Right forelimb (tissue), 1 donor: ENCODE results near the gene FBXL19.
"Not testable (repeated sequence)": the region's sequence is repeated elsewhere in the genome, so short reads cannot be mapped to it uniquely, and the experiment has no call there.

Source experiments
- DNase-seq: peaks from one replicate; pipeline ENCODE4 v3.0.0-alpha.2; 2018

FBXL19 gene, protein sequence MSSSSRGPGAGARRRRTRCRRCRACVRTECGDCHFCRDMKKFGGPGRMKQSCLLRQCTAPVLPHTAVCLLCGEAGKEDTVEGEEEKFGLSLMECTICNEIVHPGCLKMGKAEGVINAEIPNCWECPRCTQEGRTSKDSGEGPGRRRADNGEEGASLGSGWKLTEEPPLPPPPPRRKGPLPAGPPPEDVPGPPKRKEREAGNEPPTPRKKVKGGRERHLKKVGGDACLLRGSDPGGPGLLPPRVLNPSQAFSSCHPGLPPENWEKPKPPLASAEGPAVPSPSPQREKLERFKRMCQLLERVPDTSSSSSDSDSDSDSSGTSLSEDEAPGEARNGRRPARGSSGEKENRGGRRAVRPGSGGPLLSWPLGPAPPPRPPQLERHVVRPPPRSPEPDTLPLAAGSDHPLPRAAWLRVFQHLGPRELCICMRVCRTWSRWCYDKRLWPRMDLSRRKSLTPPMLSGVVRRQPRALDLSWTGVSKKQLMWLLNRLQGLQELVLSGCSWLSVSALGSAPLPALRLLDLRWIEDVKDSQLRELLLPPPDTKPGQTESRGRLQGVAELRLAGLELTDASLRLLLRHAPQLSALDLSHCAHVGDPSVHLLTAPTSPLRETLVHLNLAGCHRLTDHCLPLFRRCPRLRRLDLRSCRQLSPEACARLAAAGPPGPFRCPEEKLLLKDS

GRCh38 chr16:30923554-30924075 lies at the start of gene FBXL19:
FBXL19 (plus strand) TSS chr16:30923572; CDS start chr16:30925755, 2,183 bp downstream.
- DNase-seq: no peak

DNA sequence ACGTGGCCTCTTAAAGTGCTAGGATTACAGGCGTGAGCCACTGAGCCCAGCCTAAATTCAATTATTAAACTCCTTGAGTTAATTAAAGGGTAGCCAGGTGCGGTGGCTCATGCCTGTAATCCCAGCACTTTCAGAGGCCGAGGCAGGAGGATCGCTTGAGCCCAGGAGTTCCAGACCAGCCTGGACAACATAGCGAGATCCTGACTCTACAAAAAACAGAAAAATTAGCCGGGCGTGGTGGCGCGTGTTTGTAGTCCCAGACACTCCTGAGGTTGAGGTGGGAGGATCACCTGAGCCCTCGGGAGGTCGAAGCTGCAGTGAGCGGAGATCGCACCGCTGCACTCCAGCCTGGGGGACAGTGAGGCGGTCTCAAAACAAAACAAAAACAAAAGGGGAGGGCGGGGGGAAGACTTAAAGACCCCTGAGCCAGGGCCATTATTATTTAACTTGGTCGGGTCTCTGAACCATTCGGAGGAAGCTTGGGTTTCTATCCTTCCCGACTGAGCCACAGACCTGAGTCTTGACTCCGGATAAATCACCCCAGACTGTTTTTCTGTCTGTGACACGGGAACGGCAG lies 49.0 kb upstream of the FBXL19 start:
- no peak for DNase-seq

GRCh38 chr16:30874821-30875717 lies 48.3 kb upstream of the FBXL19 start:
- DNase-seq: peak; percentile 96

- DNase-seq: peak; percentile 61
These were observed 47.2 kb upstream of the FBXL19 start for GRCh38 chr16:30875871-30876801.

- no peak for DNase-seq
These were observed 46.5 kb upstream of the FBXL19 start for GRCh38 chr16:30876867-30877266.

- no peak for DNase-seq
These were observed 40.7 kb upstream of the FBXL19 start for GRCh38 chr16:30882429-30883310.

DNA sequence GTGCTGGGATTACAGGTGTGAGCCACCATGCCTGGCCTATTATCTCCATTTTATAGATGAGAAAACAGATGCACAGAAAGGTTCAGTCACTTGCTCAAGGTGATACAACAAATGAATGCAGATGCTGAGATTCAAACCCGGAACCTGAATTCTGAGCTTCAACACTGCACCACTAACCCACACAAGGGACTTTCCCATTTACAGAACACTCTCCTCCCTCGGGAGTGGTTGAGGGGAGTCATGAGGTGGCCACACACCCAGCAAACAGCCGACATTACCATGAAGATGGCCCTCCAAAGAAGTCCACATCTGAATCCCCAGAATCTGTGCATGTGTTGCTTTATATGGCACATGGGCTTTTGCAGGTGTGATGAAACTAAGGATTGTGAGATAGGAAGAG lies 38.6 kb upstream of the FBXL19 start:
- DNase-seq: no peak

GRCh38 chr16:30885196-30885595 lies 38.2 kb upstream of the FBXL19 start:
- no peak for DNase-seq

- DNase-seq: no peak
These were observed 37.2 kb upstream of the FBXL19 start for GRCh38 chr16:30886145-30886544.

GRCh38 chr16:30887927-30888326 lies 35.4 kb upstream of the FBXL19 start:
- DNase-seq: no peak

- no peak for DNase-seq
These were observed 34.4 kb upstream of the FBXL19 start for GRCh38 chr16:30888856-30889499.

GRCh38 chr16:30889721-30890120 lies 33.7 kb upstream of the FBXL19 start:
- DNase-seq: no peak

DNA sequence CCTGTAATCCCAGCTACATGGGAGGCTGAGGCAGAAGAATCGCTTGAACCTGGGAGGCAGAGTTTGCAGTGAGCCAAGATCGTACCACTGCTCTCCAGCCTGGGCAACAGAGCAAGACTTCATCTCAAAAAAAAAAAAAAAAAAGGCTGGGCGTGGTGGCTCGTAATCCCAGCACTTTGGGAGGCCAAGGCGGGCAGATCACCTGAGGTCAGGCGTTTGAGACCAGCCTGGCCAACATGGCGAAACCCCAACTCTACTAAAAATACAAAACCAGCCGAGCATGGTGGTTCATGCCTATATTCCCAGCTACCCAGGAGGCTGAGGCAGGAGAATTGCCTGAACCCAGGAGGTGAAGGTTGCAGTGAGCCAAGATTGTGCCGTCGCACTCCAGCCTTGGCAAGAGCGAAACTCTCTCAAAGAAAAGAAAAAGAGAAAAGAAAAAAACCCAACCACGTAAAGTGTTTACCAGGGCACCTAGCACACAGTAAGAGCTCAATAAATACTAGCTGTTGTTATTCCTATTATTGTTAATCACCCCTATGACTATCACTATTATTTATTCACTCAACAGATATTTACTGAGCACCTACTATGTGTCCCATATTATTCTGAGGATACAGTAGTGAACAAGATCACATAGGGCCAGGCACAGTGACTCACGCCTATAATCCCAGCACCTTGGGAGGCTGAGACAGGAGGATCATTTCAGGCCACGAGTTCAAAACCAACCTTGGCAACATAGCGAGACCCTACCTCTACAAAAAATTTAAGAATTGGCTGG lies 32.1 kb upstream of the FBXL19 start:
- not testable (repeated sequence) for DNase-seq

DNA sequence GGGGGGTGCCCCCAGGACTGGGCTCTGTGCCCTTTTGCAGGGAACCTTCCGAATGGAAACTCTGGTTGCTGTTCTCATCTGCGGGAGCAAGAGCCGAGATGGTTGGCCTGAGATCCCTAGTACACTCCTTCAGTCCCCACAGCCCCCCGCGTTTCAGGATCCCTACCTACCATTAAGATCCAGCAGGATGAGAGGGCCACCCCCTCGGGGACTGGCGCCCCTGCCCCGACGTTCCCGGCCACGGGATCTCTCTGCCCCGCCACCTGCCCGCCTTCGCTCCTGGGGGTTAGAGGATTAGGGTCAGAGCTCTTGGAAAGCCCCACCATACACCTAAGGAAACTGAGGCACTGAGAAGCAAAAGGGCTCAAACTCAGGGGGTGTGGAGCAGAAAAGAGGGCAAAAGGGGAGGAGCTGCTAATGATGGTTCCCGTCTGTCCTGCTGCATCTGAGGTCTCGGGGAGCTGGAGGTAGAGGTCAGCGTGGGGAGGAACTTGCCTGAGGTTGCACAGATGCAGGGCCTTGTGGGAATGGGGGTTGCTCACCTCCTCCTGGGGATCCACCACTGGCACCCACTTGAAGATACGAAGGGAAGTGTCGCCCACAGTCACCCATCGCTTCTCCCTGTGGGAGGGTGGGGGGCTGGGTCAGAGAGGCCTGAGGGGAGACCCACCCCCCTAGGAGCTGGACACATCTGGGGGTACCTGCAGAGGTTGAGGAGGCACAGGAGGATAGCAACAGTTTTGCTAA lies 30.5 kb upstream of the FBXL19 start:
- no peak for DNase-seq

- DNase-seq: no peak
These were observed 30.0 kb upstream of the FBXL19 start for GRCh38 chr16:30893417-30893743.

GRCh38 chr16:30893744-30894539 lies 29.4 kb upstream of the FBXL19 start, which contains the start of gene BCL7C:
BCL7C (minus strand) TSS chr16:30894077; CDS start chr16:30893944, 133 bp downstream.
- peak; percentile 94 for DNase-seq
